ENCODE results near the gene TMEM40.

GRCh38 chr3:12796171-12797123 is 37.4 kb upstream of the TMEM40 start, which contains the start of gene CAND2:
- peak in 1 of 2 donors; percentile 52 for TF ChIP-seq POLR2A (IDR thresholded peaks at IDR 0.05)
- no peak for TF ChIP-seq CTCF (IDR thresholded peaks at IDR 0.05)

Data from thyroid gland (tissue), 4 donors.